Mucosa of descending colon (tissue), 3 donors: ENCODE measurements around the gene STAT5B. TPM values are rescaled to one million over a fixed set of nuclear protein-coding genes. Genes with fewer than 3 reads are reported as not detected.

Experiments
- ATAC-seq: fragments of 200-7000 bp; cut with Tn5 transposase; one replicate; pipeline ENCODE4 v1.9.1; 2020; ENCODE audit warnings: mild to moderate bottlenecking, moderate library complexity
- DNase-seq, 3 donors: peaks; one replicate each; pipeline ENCODE4 v3.0.0-alpha.2; 2020
- H3K36me3 ChIP-seq: fragments of 200-600 bp; one replicate; pipeline ENCODE4 v1.8.0; 2021; ENCODE audit warnings: low read depth, mild to moderate bottlenecking
- H3K4me1 ChIP-seq: fragments of 200-600 bp; one replicate; pipeline ENCODE4 v1.8.0; 2021; ENCODE audit warnings: low read depth, mild to moderate bottlenecking
- H3K4me3 ChIP-seq: fragments of 200-600 bp; one replicate; pipeline ENCODE4 v1.8.0; 2021; ENCODE audit warnings: mild to moderate bottlenecking
- H3K9me3 ChIP-seq: fragments of 200-600 bp; one replicate; pipeline ENCODE4 v1.8.0; 2021; ENCODE audit warnings: mild to moderate bottlenecking
- intact Hi-C, 2 donors: fragments of 100-400 bp; cut with DNase I in 1 of 2; cut with micrococcal nuclease in 1 of 2; formaldehyde crosslinking; loops; one replicate each; pipeline versions ENCODE4 v1.11.0 to v1.11.1; 2022; cut with DNase I, micrococcal nuclease
- total RNA-seq, 3 donors: library from RNA; stranded (reverse); fragmentation: NEBNext Ultra II Directional in 2 of 3; extraction: Animal tissue kit (Norgen Biotek cat#: 25700) in 2 of 3; gene quantifications; one replicate each; pipeline versions ENCODE4 v1.2.1 to v1.2.4, GENCODE V29; 2021 to 2023
- TF ChIP-seq, protein P1 (sequence below): fragments of 200-600 bp; IDR thresholded peaks from one replicate; pipeline ENCODE4 v1.8.0; 2022; ENCODE audit warnings: antibody characterized with exemption, mild to moderate bottlenecking
- donor health status: DM: no; HTN: no; CAD: no; lungs with moderate emphysema.
- donor health status: DM: no; HTN: no; CAD: no.
- donor health status: DM: no; HTN: yes; CAD: no.

STAT5B gene
- total RNA-seq, 3 donors from 2014 or later: 30.1 to 93.0 (median 32.2) TPM

GRCh38 chr17:42179335-42179734, 96.9 kb downstream of the STAT5B start:
- no peak for ATAC-seq
- no peak for DNase-seq
- intact Hi-C loops: no loop called here

DNA sequence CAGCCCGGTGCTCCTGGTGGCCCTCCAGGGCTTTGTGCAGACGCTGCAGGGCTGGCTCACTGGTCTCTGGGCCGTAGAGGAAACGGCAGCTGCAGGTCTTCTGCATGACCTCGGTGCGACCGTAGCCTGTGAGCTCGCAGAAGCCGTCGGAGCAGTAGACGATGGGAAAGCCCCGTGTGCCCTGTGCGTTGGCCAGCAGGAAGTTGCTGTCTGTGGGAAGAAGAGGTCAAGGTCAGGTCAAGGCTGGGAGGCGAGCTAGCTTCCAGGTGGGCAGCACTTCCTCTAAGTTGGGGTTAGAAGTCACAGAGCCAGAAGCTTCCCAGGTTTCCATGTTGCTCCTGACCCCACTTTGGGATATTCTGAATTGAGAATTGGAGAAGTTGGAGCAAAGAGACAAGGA, 97.4 kb downstream of the STAT5B start:
- Histone ChIP-seq H3K9me3 (no peaks in the 10 kb centered on the region), H3K4me1 (peaks cover 22% of the 10 kb centered on the region), H3K4me3 (no peak overlapping the region), H3K36me3 (no peaks in the 10 kb centered on the region)
- TF ChIP-seq, protein P1, sequence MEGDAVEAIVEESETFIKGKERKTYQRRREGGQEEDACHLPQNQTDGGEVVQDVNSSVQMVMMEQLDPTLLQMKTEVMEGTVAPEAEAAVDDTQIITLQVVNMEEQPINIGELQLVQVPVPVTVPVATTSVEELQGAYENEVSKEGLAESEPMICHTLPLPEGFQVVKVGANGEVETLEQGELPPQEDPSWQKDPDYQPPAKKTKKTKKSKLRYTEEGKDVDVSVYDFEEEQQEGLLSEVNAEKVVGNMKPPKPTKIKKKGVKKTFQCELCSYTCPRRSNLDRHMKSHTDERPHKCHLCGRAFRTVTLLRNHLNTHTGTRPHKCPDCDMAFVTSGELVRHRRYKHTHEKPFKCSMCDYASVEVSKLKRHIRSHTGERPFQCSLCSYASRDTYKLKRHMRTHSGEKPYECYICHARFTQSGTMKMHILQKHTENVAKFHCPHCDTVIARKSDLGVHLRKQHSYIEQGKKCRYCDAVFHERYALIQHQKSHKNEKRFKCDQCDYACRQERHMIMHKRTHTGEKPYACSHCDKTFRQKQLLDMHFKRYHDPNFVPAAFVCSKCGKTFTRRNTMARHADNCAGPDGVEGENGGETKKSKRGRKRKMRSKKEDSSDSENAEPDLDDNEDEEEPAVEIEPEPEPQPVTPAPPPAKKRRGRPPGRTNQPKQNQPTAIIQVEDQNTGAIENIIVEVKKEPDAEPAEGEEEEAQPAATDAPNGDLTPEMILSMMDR: no peak
- DNase-seq: no peak
- intact Hi-C loops: no loop called here
- ATAC-seq: no peak

More at GRCh38 chr17:42179335-42179734, 96.9 kb downstream of the STAT5B start:
- Histone ChIP-seq H3K9me3 (no peaks in the 10 kb centered on the region), H3K4me1 (peaks cover 25% of the 10 kb centered on the region), H3K4me3 (no peak overlapping the region), H3K36me3 (no peaks in the 10 kb centered on the region)
- TF ChIP-seq, protein P1: no peak

DNA sequence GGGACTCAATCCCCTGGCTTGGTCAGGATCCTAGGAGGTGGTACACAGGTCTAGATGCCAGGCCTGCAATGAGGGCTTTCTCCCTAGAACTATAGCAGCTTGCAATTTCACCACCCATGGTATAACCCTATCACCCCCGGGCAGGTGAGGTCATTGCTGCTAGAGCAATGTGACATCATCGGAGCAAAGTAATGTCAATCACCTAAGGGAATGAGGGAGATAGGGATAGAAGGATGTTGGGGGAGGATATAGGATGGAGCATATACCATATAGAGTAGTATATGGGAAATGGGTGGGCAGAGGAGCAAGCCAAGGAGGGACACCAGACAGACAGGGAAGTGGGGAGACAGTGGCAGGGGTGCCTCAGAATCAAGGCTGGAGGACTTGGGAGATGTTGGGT, 98.5 kb downstream of the STAT5B start:
- H3K4me1 ChIP-seq: peaks cover 12% of the 10 kb centered on the region
- H3K4me3 ChIP-seq: no peak overlapping the region
- no peaks in the 10 kb centered on the region for H3K9me3 ChIP-seq
- no peak for ATAC-seq
- intact Hi-C loops: no loop called here
- TF ChIP-seq, protein P1: no peak
- no peak for DNase-seq
- H3K36me3 ChIP-seq: no peaks in the 10 kb centered on the region

DNA sequence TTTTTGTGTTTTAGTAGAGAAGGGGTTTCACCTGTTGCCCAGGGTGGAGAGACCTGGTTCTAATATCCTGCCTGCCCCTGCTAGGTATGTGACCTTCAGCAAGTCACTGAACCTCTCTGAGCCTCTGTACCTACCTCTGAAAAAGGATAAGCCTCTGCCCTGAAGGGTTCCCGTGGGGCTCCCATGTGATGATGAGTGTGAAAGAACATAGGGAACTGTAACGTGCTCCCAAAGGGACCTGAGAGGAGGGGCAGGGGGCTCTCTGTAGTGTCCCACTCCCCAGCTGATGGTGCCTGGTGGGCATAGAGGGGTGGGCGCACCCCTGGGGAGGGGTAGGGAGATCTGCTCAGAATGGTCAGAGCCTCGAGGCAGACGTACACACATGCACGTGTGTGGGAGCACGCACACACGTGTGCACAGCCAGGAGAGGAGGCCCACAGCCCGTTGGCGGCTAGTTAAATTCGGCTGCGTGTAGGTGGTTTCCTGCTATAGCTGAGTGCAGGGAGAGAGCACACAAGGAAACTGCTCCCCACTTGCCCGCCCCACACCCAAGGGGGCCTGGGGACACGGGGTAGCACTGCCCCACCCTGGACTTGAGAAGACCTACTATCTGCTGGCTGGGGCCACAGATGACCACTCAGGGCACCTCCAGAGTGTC, 101.9 kb downstream of the STAT5B start:
- intact Hi-C loops: no loop called here
- H3K4me1 ChIP-seq: no peaks in the 10 kb centered on the region

GRCh38 chr17:42171831-42172230, 104.4 kb downstream of the STAT5B start:
- intact Hi-C loops: no loop called here
- ATAC-seq (no peak), DNase-seq (no peak)
- TF ChIP-seq, protein P1: no peak
- Histone ChIP-seq H3K4me1 (no peaks in the 10 kb centered on the region), H3K36me3 (no peaks in the 10 kb centered on the region), H3K9me3 (no peaks in the 10 kb centered on the region), H3K4me3 (no peak overlapping the region)

More for the DNA sequence above, 101.9 kb downstream of the STAT5B start:
- H3K36me3 ChIP-seq: no peaks in the 10 kb centered on the region
- no peak overlapping the region for H3K4me3 ChIP-seq
- TF ChIP-seq, protein P1: no peak
- no peak for DNase-seq
- H3K9me3 ChIP-seq: no peaks in the 10 kb centered on the region
- no peak for ATAC-seq
